IPS-18c (cell line): ENCODE results near the gene ATAD3C.
"Not testable (repeated sequence)": the region's sequence is repeated elsewhere in the genome, so short reads cannot be mapped to it uniquely, and the experiment has no call there.

Experiments
- H3K4me3 ChIP-seq: 2 replicates; pipeline ENCODE4 v1.7.0; 2013; ENCODE audit warnings: low read depth, mild to moderate bottlenecking, low read length, moderate library complexity; ENCODE audit not compliant: insufficient read depth
- H3K9me3 ChIP-seq: one replicate; pipeline ENCODE4 v1.6.1; 2013; ENCODE audit warnings: mild to moderate bottlenecking, low read length, moderate library complexity; ENCODE audit not compliant: control insufficient read depth, insufficient read depth

Gene ATAD3C

GRCh38 chr1:1449099-1449739 lies at the start of gene ATAD3C:
Gene ATAD3C, plus strand, starts transcription at chr1:1449689. Its CDS starts 995 bp downstream, at chr1:1450684.
- H3K9me3 ChIP-seq = no peaks in the 10 kb centered on the region
- H3K4me3 ChIP-seq = no peak within 1 kb of the TSS

- no peaks in the 10 kb centered on the region for H3K9me3 ChIP-seq
- H3K4me3 ChIP-seq = peak overlapping the region; percentile 91
Measured at GRCh38 chr1:1399872-1400575, 49.5 kb upstream of the ATAD3C start.

GRCh38 chr1:1400576-1401456 lies 48.7 kb upstream of the ATAD3C start:
- H3K4me3 ChIP-seq = peak overlapping the region; percentile 91

GRCh38 chr1:1401457-1402010 lies 48.0 kb upstream of the ATAD3C start:
- H3K4me3 ChIP-seq = no peak overlapping the region
- no peaks in the 10 kb centered on the region for H3K9me3 ChIP-seq

More at GRCh38 chr1:1400576-1401456, 48.7 kb upstream of the ATAD3C start:
- no peaks in the 10 kb centered on the region for H3K9me3 ChIP-seq

- no peaks in the 10 kb centered on the region for H3K9me3 ChIP-seq
- no peak overlapping the region; the same call in 1 of the 2 replicates for H3K4me3 ChIP-seq
Measured at GRCh38 chr1:1402072-1402900, 47.2 kb upstream of the ATAD3C start.

- not testable (repeated sequence) for H3K4me3 ChIP-seq, H3K9me3 ChIP-seq
Measured at GRCh38 chr1:1402901-1403392, 46.5 kb upstream of the ATAD3C start.

GRCh38 chr1:1403653-1404052 lies 45.8 kb upstream of the ATAD3C start:
- Histone ChIP-seq H3K9me3 (no peaks in the 10 kb centered on the region), H3K4me3 (no peak overlapping the region)

- H3K4me3 ChIP-seq = peak overlapping the region; percentile 95
- H3K9me3 ChIP-seq = no peaks in the 10 kb centered on the region
Measured at GRCh38 chr1:1406101-1406820, 43.2 kb upstream of the ATAD3C start.

- Histone ChIP-seq H3K4me3 (peak within 1 kb of the TSS; percentile 95), H3K9me3 (no peaks in the 10 kb centered on the region)
Measured at GRCh38 chr1:1406821-1407635, 42.5 kb upstream of the ATAD3C start, which contains the start of gene MRPL20. Gene MRPL20, minus strand, starts transcription at chr1:1407293. Its CDS starts 76 bp downstream, at chr1:1407217.

GRCh38 chr1:1407636-1408318 lies 41.7 kb upstream of the ATAD3C start:
- H3K9me3 ChIP-seq = peaks cover 4% of the 10 kb centered on the region
- H3K4me3 ChIP-seq = peak overlapping the region; percentile 95

- H3K4me3 ChIP-seq = peak overlapping the region; percentile 20; the same call in 1 of the 2 replicates
- not testable (repeated sequence) for H3K9me3 ChIP-seq
Measured at GRCh38 chr1:1410238-1410637, 39.3 kb upstream of the ATAD3C start.

- H3K9me3 ChIP-seq = peaks cover 4% of the 10 kb centered on the region
Measured at GRCh38 chr1:1411626-1412025, 37.9 kb upstream of the ATAD3C start.

GRCh38 chr1:1412311-1412902 lies 37.1 kb upstream of the ATAD3C start:
- not testable (repeated sequence) for H3K9me3 ChIP-seq, H3K4me3 ChIP-seq

More at GRCh38 chr1:1411626-1412025, 37.9 kb upstream of the ATAD3C start:
- no peak overlapping the region for H3K4me3 ChIP-seq

- peaks cover 4% of the 10 kb centered on the region for H3K9me3 ChIP-seq
Measured at GRCh38 chr1:1415751-1416150, 33.7 kb upstream of the ATAD3C start.

More at GRCh38 chr1:1415751-1416150, 33.7 kb upstream of the ATAD3C start:
- no peak overlapping the region for H3K4me3 ChIP-seq
